ENCODE data around the gene TRIP6. TPM values are rescaled to one million over a fixed set of nuclear protein-coding genes. Genes with fewer than 3 reads are reported as not detected.

The TRIP6 gene
- polyA plus RNA-seq, 1 experiment: 65.9 TPM

- ChIA-PET POLR2A (no interaction called here), CTCF (no interaction called here)
- Histone ChIP-seq H3K27me3 (ENCODE audit: control insufficient read depth, insufficient read depth, low read length) (peaks cover 21% of the 10 kb centered on the region), H3K27ac (ENCODE audit: low read depth, low read length) (no peak overlapping the region), H3K4me3 (ENCODE audit: low read depth, low read length) (no peak overlapping the region), H3K9me3 (ENCODE audit: control insufficient read depth, insufficient read depth, low read length) (no peaks in the 10 kb centered on the region; the same call in 1 of the 2 replicates)
- DNase-seq (ENCODE audit: low read depth, low spot score): no peak
- TF ChIP-seq, protein P1, sequence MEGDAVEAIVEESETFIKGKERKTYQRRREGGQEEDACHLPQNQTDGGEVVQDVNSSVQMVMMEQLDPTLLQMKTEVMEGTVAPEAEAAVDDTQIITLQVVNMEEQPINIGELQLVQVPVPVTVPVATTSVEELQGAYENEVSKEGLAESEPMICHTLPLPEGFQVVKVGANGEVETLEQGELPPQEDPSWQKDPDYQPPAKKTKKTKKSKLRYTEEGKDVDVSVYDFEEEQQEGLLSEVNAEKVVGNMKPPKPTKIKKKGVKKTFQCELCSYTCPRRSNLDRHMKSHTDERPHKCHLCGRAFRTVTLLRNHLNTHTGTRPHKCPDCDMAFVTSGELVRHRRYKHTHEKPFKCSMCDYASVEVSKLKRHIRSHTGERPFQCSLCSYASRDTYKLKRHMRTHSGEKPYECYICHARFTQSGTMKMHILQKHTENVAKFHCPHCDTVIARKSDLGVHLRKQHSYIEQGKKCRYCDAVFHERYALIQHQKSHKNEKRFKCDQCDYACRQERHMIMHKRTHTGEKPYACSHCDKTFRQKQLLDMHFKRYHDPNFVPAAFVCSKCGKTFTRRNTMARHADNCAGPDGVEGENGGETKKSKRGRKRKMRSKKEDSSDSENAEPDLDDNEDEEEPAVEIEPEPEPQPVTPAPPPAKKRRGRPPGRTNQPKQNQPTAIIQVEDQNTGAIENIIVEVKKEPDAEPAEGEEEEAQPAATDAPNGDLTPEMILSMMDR (IDR thresholded peaks at IDR 0.05; ENCODE audit: low read depth, low read length): no peak
Measured at GRCh38 chr7:100892364-100893317, 25.5 kb downstream of the TRIP6 start.

DNA sequence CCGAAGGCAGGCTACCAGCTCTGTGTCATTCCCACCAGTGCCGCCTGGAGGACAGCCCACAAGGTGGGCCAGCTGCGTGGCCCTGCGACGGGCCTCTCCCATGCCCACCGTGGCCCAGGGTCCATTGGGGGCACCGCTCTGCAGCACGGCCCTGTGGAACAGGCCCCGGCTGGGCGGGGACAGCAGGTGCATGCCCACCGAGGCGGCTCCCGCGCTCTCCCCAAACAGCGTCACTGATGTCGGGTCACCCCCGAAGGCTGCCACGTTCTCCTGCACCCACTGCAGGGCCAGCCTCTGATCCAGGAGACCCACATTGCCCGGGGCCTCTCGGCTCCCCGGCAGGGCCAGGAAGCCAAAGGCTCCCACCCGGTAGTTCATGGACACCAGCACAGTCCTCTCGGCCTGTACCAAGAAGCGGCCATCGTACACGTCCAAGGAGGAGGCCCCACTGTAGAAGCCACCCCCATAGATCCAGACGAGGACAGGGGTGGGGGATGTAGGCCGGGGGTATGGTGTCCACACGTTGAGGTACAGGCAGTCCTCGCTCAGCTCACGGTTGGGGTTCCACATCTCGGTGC, 26.2 kb downstream of the TRIP6 start:
- Histone ChIP-seq H3K27ac (ENCODE audit: low read depth, low read length) (no peak overlapping the region), H3K9me3 (ENCODE audit: control insufficient read depth, insufficient read depth, low read length) (no peaks in the 10 kb centered on the region; the same call in 1 of the 2 replicates), H3K27me3 (ENCODE audit: control insufficient read depth, insufficient read depth, low read length) (peaks cover 26% of the 10 kb centered on the region), H3K4me3 (ENCODE audit: low read depth, low read length) (no peak overlapping the region)
- DNase-seq (ENCODE audit: low read depth, low spot score): no peak
- POLR2A ChIA-PET: no interaction called here
- CTCF ChIA-PET: interaction anchor here (0.6 to 1.1 kb wide), 2 partner anchors 184 to 351 kb away, joined by 3 to 6 read pairs; no protein-coding TSS in a partner anchor
- TF ChIP-seq, protein P1 (IDR thresholded peaks at IDR 0.05; ENCODE audit: low read depth, low read length): no peak

DNA sequence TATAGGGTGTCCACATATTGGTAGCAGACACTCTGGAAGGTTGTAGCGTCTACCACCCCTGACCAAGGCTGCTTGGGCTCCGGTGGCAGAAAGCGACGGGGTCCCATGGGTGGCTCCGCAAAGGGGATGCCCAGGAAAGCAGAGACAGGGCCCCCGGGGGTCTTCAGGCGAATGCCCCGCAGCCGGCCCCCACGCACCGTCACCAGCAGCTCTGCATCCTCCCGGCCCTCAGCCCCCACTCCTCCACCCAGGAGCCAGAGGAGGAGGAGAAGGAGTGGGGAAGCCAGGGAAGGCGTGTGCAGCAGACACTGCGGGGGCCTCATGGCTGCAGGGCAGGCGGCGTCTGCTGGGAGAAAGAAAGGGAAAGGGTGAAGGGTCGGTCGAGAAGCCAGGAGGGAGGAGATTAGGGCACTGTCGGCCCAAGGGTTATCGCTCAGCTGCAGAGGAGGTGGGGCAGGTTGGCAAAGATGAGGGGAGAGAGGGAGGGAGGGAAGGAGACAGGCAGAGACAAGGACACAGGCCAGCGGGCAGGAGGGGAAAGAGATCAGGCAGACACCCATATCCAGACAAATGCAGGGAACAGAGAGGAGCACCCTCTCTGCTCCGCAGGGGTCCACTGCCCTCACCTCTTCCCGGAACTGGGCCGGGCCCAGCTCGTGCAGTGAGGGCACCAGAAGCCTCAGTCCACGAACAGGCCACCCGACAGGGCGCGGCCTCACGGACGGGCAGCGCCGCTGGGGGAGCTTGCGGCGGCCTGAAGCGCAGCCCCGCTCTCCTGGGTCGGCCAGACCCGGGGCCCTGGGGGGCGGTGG, 26.9 kb downstream of the TRIP6 start:
- no peaks in the 10 kb centered on the region; the same call in 1 of the 2 replicates for H3K9me3 ChIP-seq (ENCODE audit: control insufficient read depth, insufficient read depth, low read length)
- TF ChIP-seq, protein P1 (IDR thresholded peaks at IDR 0.05; ENCODE audit: low read depth, low read length): no peak
- peaks cover 26% of the 10 kb centered on the region for H3K27me3 ChIP-seq (ENCODE audit: control insufficient read depth, insufficient read depth, low read length)
- ChIA-PET POLR2A (no interaction called here), CTCF (interaction anchor here (0.6 to 1.6 kb wide), 9 partner anchors 11 to 388 kb away, joined by 3 to 7 read pairs (median 3); no protein-coding TSS in a partner anchor)
- no peak for DNase-seq (ENCODE audit: low read depth, low spot score)
- H3K27ac ChIP-seq (ENCODE audit: low read depth, low read length): no peak overlapping the region
- H3K4me3 ChIP-seq (ENCODE audit: low read depth, low read length): no peak overlapping the region

DNA sequence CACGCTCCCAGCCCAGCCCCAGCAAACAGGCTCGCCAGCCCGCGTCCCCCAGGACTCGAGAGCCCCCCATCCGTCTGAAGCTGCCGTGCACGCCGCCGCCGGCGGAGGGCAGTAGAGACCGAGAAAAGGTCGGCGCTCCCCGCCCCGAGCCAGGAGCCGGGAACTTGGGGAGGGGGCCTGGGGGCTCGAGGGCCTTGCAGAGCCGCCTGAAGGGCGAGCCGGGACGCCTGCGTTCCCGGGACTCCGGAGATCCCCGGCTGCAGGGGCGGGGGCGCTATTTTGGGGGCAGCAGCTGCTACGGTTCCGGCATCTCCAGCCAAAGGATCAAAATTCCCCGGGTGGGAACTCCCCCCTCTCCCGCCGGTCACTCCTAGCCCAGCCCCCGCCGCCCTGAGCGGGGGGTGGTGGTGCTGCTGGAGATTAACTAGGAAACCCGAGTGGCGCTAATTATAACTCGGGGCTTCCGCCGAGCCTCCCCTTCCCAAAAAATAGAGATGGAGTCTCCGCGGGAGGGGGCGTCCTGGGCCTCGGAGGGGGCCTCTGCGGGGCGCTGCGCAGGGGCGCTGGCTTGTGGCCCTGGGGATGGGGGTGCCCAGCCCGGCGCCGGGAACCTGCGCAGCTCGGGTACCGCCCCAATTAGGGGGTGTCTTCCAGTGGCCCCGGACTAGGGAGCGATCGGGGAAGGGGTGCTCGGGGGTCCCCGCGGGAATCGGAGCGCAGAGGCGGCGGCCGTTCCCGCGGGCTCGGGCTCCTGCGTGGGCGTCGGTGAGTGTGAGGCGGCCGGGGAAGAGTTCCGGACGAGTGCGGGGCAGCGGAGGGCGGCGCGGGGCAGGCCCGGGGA, 27.9 kb downstream of the TRIP6 start:
- H3K27ac ChIP-seq (ENCODE audit: low read depth, low read length): no peak overlapping the region
- DNase-seq (ENCODE audit: low read depth, low spot score): no peak
- H3K4me3 ChIP-seq (ENCODE audit: low read depth, low read length): peak overlapping the region; percentile 44
- H3K9me3 ChIP-seq (ENCODE audit: control insufficient read depth, insufficient read depth, low read length): no peaks in the 10 kb centered on the region; the same call in 1 of the 2 replicates
- ChIA-PET CTCF (interaction anchor here (0.6 to 1.6 kb wide), 9 partner anchors 10 to 387 kb away, joined by 3 to 7 read pairs (median 3); no protein-coding TSS in a partner anchor), POLR2A (interaction anchor here (0.6 kb wide), 1 partner anchor 190 kb away, joined by 10 read pairs; no protein-coding TSS in a partner anchor)
- H3K27me3 ChIP-seq (ENCODE audit: control insufficient read depth, insufficient read depth, low read length): peaks cover 26% of the 10 kb centered on the region
- TF ChIP-seq, protein P1 (IDR thresholded peaks at IDR 0.05; ENCODE audit: low read depth, low read length): peak; percentile 79
